Loucy (cell line): Measurements from ENCODE around the gene ENTR1.

Experiments used
- H2AFZ ChIP-seq: fragments of 200-600 bp; sonication (generic); 2 replicates; pipeline ENCODE4 v1.6.0; 2016; ENCODE audit warnings: antibody characterized with exemption, mild to moderate bottlenecking, low read length, moderate library complexity
- H3F3A ChIP-seq: fragments of 200-600 bp; 2 replicates; pipeline ENCODE4 v1.6.0; 2016; ENCODE audit warnings: antibody characterized with exemption, low read depth, mild to moderate bottlenecking
- H3K27me3 ChIP-seq: fragments of 200-600 bp; sonication (generic); 2 replicates; pipeline ENCODE4 v1.6.1; 2014; ENCODE audit warnings: low read length, mild to moderate bottlenecking; ENCODE audit not compliant: insufficient read depth, poor library complexity, severe bottlenecking
- H3K36me3 ChIP-seq: fragments of 200-600 bp; sonication (generic); 2 replicates; pipeline ENCODE4 v1.6.1; 2016; ENCODE audit warnings: low read length; ENCODE audit not compliant: insufficient read depth
- H3K4me1 ChIP-seq: fragments of 200-600 bp; sonication (generic); 2 replicates; pipeline ENCODE4 v1.5.1; 2014; ENCODE audit warnings: low read length, mild to moderate bottlenecking; ENCODE audit not compliant: insufficient read depth, poor library complexity, severe bottlenecking
- H3K4me2 ChIP-seq: fragments of 200-600 bp; sonication (generic); 2 replicates; pipeline ENCODE4 v1.6.0; 2014; ENCODE audit warnings: antibody characterized with exemption, low read length, low read depth, mild to moderate bottlenecking; ENCODE audit not compliant: poor library complexity, severe bottlenecking
- H3K4me3 ChIP-seq: fragments of 200-600 bp; sonication (generic); 2 replicates; pipeline ENCODE4 v1.5.1; 2014; ENCODE audit warnings: low read length, mild to moderate bottlenecking, mixed read lengths; ENCODE audit not compliant: poor library complexity, severe bottlenecking
- H3K79me2 ChIP-seq: fragments of 200-600 bp; sonication (generic); 2 replicates; pipeline ENCODE4 v1.6.1; 2014; ENCODE audit warnings: low read length; ENCODE audit not compliant: insufficient read depth
- H3K9ac ChIP-seq: fragments of 200-600 bp; sonication (generic); 2 replicates; pipeline ENCODE4 v1.6.0; 2014; ENCODE audit warnings: mild to moderate bottlenecking, low read depth, low read length, moderate library complexity; ENCODE audit not compliant: poor library complexity, severe bottlenecking
- H3K9me2 ChIP-seq: fragments of 200-600 bp; sonication (generic); replicated peaks from 2 replicates; pipeline ENCODE4 v1.6.1; 2016; ENCODE audit warnings: low read depth, low read length, mixed read lengths
- H3K9me3 ChIP-seq: fragments of 200-600 bp; sonication (generic); 2 replicates; pipeline ENCODE4 v1.6.1; 2014; ENCODE audit warnings: mild to moderate bottlenecking, antibody characterized with exemption, low read length, low read depth; ENCODE audit not compliant: insufficient read depth
- H4K20me1 ChIP-seq: fragments of 200-600 bp; sonication (generic); 2 replicates; pipeline ENCODE4 v1.6.0; 2014; ENCODE audit warnings: antibody characterized with exemption, low read length, mild to moderate bottlenecking; ENCODE audit not compliant: insufficient read depth, poor library complexity, severe bottlenecking
- CTCF ChIP-seq: fragments of 200-600 bp; sonication (generic); conservative IDR thresholded peaks from 2 replicates; pipeline ENCODE4 v1.5.1; 2014; ENCODE audit warnings: mild to moderate bottlenecking, antibody characterized with exemption, low read length
- EZH2phosphoT487 ChIP-seq: fragments of 200-600 bp; IDR thresholded peaks from 2 replicates; pipeline ENCODE4 v1.6.1; 2018; ENCODE audit warnings: antibody characterized with exemption, mild to moderate bottlenecking, moderate library complexity, borderline replicate concordance

ENTR1 gene

GRCh38 chr9:136391737-136392537 is 18.5 kb downstream of the ENTR1 start:
- Histone ChIP-seq H3K9ac (no peak overlapping the region), H3K4me3 (no peak overlapping the region), H3F3A (no peaks in the 10 kb centered on the region), H3K79me2 (peaks cover under 1% of the 10 kb centered on the region; the same call in 1 of the 2 replicates), H3K9me2 (no peaks in the 10 kb centered on the region), H3K36me3 (peaks cover 36% of the 10 kb centered on the region; the same call in 1 of the 2 replicates), H2AFZ (no peak overlapping the region), H3K27me3 (no peaks in the 10 kb centered on the region), H4K20me1 (no peaks in the 10 kb centered on the region), H3K4me2 (no peak overlapping the region), H3K4me1 (no peaks in the 10 kb centered on the region), H3K9me3 (no peaks in the 10 kb centered on the region)
- TF ChIP-seq EZH2phosphoT487: no peak
- no peak for TF ChIP-seq CTCF

- no peaks in the 10 kb centered on the region for H3F3A ChIP-seq
- no peaks in the 10 kb centered on the region for H3K4me1 ChIP-seq
- peaks cover 16% of the 10 kb centered on the region; the same call in 1 of the 2 replicates for H3K36me3 ChIP-seq
- no peak for TF ChIP-seq EZH2phosphoT487
- no peak for TF ChIP-seq CTCF
- no peaks in the 10 kb centered on the region for H3K9me3 ChIP-seq
- no peak overlapping the region for H3K4me2 ChIP-seq
- no peak overlapping the region for H3K4me3 ChIP-seq
- H3K9ac ChIP-seq: no peak overlapping the region
- H3K27me3 ChIP-seq: no peaks in the 10 kb centered on the region
- no peaks in the 10 kb centered on the region for H3K9me2 ChIP-seq
- H2AFZ ChIP-seq: no peak overlapping the region
- H3K79me2 ChIP-seq: no peaks in the 10 kb centered on the region
- no peaks in the 10 kb centered on the region for H4K20me1 ChIP-seq
Measured at GRCh38 chr9:136389396-136389795, 21.0 kb downstream of the ENTR1 start.

- Histone ChIP-seq H3K4me2 (no peak overlapping the region), H4K20me1 (no peaks in the 10 kb centered on the region), H3K9ac (no peak overlapping the region), H3K36me3 (peaks cover 15% of the 10 kb centered on the region; the same call in 1 of the 2 replicates), H3K9me2 (no peaks in the 10 kb centered on the region), H3K4me1 (no peaks in the 10 kb centered on the region), H3F3A (no peaks in the 10 kb centered on the region), H3K4me3 (no peak overlapping the region), H3K9me3 (no peaks in the 10 kb centered on the region), H3K79me2 (no peaks in the 10 kb centered on the region), H2AFZ (no peak overlapping the region), H3K27me3 (no peaks in the 10 kb centered on the region)
- TF ChIP-seq CTCF (no peak), EZH2phosphoT487 (no peak)
Measured at GRCh38 chr9:136387217-136387616, 23.2 kb downstream of the ENTR1 start.
